A204.1 (cell line): ENCODE results near the gene INTU.
"Not testable (repeated sequence)": the region's sequence is repeated elsewhere in the genome, so short reads cannot be mapped to it uniquely, and the experiment has no call there.

Experiments used
- FAIRE-seq: peaks from 2 replicates; lab custom pipeline; 2012; peaks lifted over from hg19 to GRCh38; lab: Jason Lieb, UNC

Gene INTU

GRCh38 chr4:127632420-127633403, at the start of gene INTU:
Gene INTU, plus strand, starts transcription at chr4:127632957. Its CDS starts 78 bp downstream, at chr4:127633035.
- FAIRE-seq = peak; percentile 98

DNA sequence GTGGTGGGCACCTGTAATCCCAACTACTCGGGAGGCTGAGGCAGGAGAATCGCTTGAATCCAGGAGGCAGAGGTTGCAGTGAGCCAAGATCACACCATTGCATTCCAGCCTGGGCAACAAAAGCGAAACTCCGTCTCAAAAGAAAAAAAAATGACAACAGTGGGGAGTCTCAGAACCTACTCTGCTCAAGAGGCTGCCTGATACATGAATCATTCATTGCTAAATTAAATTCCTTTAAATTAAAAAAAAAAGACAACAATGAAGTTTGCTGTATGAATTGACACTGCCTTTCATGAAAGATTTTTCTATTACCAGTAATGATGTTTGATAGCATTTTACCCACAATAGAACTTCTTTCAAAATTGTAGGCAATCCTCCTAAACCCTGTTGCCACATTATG, 46.3 kb upstream of the INTU start:
- FAIRE-seq = not testable (repeated sequence)

GRCh38 chr4:127586922-127587571, 45.7 kb upstream of the INTU start:
- FAIRE-seq = no peak

GRCh38 chr4:127589153-127589552, 43.6 kb upstream of the INTU start:
- not testable (repeated sequence) for FAIRE-seq

GRCh38 chr4:127598656-127599055, 34.1 kb upstream of the INTU start:
- no peak for FAIRE-seq

DNA sequence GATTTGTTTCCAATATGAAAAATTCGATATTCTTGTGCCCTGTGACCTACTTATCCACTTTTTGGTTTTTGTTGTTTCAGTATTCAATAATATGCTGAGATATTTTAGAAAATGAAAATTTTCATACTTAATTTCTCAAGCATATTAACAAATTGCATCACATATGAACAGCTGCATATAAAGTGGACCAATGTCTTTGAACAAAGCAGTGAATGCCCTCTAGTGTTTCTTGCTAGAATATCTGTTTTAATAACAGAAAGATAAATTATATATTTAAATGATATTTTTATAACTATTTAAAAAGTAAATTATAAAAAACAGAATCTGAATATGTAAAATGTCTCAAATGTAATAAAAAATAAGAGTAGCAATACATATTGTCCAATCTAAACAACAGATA, 31.7 kb upstream of the INTU start:
- peak; percentile 97 for FAIRE-seq

- peak; percentile 98 for FAIRE-seq
Observed at GRCh38 chr4:127604949-127605709, 27.6 kb upstream of the INTU start.

GRCh38 chr4:127606823-127607222, 25.9 kb upstream of the INTU start:
- FAIRE-seq = no peak

- FAIRE-seq = no peak
Observed at GRCh38 chr4:127609484-127609883, 23.3 kb upstream of the INTU start.

- no peak for FAIRE-seq
Observed at GRCh38 chr4:127610488-127610887, 22.3 kb upstream of the INTU start.

GRCh38 chr4:127616898-127617297, 15.9 kb upstream of the INTU start:
- no peak for FAIRE-seq

DNA sequence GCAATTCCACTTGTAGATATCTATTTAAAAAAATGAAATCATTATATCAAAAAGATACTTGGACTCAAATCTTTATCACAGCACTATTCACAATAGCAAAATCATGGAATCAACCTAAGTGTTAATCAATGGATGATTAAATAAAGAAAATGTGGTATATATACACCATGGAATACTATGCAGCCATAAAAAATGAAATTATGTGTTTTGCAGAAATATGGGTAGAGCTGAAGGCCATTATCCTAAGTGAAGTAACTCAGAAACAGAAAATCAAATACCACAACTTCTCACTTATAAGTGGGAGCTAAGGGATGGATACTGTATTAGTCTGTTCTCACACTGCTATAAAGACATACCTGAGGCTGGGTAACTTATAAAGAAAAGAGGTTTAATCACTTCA, 14.3 kb upstream of the INTU start:
- no peak for FAIRE-seq

- no peak for FAIRE-seq
Observed at GRCh38 chr4:127622621-127622920, 10.2 kb upstream of the INTU start.

- FAIRE-seq = no peak
Observed at GRCh38 chr4:127622921-127623796, 9.6 kb upstream of the INTU start.

- FAIRE-seq = no peak
Observed at GRCh38 chr4:127623797-127624083, 9.0 kb upstream of the INTU start.

DNA sequence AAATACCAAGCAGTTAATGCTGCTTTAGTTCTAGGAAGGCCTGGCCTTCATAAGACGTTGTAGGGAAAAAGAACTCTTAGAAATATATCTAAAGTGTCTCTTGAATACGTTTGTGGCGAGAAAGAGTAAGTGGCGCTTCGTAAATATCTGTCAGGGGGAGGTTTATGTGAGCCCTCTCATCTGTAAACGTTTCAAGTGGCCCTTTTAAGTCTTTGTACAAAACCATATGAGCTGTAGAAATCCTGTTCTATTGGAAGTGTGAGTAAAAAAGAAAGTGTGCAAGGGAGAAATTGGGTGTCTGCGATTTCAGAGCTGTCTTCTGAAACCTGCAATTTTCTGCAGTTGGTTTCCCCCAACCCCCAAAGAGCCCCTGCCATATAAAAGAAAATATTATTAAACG, 8.6 kb upstream of the INTU start:
- FAIRE-seq = no peak

DNA sequence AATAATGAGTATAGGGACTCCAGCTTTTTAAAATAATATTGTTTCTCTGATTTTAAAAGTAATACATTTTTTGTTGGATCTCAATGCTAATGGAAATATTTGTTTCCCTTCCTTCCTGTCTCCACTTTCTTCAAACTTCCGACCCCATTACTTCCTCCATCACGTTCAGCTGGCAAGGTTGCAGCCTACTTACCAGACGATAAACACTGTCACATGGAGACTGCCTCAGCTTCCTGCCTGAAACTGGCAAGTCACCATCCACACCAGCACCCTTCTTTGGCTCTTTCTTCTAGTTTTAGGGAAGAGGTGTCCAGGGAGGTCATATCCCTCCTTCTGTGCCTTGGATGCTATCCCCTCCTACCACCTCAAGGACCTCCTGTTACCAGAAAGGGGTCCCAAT, 3.4 kb upstream of the INTU start:
- FAIRE-seq = no peak

- no peak for FAIRE-seq
Observed at GRCh38 chr4:127630152-127630551, 2.6 kb upstream of the INTU start.

DNA sequence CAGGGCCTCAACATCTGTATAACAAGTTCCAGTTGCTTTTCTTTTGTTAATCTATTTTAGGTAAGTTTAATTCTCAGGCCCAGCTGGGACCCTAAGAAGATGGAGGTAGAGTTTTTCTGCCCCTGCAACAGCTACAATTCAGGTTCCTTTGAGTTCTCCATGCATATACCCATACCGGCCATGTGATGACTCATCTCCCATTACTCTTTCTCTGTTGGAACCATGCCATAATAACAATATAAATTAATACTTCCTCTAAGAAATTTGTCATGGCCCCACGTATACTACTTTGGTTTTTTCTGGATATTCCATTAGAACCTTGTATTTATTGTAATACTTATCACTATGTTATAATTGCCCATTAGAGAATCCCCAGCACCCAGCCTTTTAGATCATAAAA, 1.3 kb upstream of the INTU start:
- no peak for FAIRE-seq

- no peak for FAIRE-seq
Observed at GRCh38 chr4:127634181-127634580, 1.4 kb downstream of the INTU start.

DNA sequence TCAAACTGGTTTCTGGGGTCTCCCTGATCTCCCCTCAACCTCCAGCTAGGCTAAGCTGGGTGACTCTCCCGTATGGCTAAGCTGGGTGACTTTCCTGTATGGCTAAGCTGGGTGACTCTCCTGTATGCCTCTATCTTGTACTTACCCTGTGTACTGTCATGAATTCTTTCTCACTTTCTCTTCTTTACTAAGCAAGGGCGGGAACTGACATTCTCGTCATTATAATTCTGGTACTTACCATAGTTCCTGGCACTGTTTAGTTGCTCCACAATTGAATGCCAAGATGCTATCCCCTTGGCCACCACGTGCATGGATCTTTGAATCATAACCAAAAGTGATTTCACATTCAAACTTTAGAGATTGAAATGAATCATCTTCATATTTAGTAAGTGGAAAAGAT, 8.8 kb downstream of the INTU start:
- no peak for FAIRE-seq

GRCh38 chr4:127642169-127642568, 9.4 kb downstream of the INTU start:
- no peak for FAIRE-seq
